A549 treated with CORT108297 at 1 μM for 4 hours (cell line): ENCODE measurements around the gene COMP. TPM values are rescaled to one million over a fixed set of nuclear protein-coding genes. Genes with fewer than 3 reads are reported as not detected.

ENCODE experiments used
- total RNA-seq: library from RNA; stranded (reverse); fragments of 200-300 nt; extraction: Qiagen RNA extraction; gene quantifications from 5 replicates; pipeline ENCODE4 v1.2.3, GENCODE V29; 2022

Gene COMP
- total RNA-seq = 0.04 to 0.06 TPM (median 0.05 TPM) in 4 of 5 replicates, not detected in the other

DNA sequence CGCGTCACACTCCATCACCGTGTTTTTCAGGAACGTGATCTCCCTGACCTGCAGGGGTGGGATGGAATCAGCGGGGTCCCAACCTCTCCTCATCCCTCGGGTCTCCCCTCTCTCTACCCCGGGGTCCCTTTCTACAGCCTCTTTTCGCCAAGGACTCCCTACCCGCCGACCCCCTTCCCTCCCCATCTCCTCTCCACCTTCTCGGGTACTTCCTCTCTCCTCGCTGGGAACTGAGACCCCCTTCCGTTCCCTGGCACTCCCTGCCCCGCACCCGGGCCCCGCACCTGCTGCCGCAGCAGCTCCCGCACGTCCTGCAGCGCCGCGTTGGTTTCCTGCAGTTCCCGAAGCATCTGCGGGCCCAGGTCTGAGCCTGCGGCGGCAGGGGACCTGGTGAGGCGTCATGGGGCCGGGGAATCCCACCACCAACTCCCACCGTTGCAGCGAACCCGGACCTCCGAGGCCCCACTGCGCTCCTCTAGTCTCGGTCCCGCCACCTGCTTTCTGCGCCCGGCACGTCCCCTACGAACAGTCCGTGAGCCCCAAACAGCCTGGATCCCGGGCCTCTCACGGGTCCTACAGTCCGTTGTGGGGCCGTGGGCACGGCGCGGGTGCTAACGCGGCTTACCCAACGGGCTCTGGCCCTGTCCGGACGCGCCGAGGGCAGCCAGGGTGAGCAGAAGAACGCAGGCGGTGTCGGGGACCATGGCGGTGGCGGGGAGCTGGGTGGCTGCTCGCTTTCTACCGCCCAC is at the start of gene COMP:
Gene COMP (minus strand): TSS at position 740 of the 749 bp plus-strand sequence. CDS start 36 bp downstream, at position 704.

DNA sequence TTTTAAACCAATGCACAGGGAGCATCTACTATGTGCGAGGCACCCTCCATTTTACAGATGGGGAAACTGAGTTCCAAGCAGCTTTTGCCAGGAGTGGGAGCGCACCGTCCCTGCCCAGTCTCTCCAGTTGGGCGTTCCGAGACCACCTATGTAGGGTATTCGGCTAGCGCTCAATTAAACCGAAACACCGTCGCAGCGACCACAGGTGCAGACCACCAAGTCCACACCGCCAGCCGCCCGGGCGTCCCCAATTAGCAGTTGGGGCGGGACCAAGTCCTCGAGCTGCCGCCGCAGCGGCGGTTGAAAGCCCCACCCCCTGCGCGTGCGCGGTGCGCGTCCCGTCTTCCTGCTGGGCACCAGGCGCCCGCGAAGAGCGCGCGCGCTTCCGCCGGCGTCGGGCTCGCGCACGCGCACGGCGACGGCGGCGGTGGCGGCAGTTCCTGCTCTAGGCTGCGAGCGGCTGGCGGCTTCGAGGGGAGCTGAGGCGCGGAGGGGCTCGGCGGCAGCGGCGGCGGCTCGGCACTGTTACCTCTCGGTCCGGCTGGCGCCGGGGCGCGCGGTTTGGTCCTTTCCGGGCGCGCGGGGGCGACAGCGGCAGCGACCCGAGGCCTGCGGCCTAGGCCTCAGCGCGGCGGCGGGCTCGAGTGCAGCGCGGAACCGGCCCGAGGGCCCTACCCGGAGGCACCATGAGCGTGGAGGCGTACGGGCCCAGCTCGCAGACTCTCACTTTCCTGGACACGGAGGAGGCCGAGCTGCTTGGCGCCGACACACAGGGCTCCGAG is 40.6 kb upstream of the COMP start, which contains the start of gene UPF1:
Gene UPF1 (plus strand): TSS at position 436 of the 782 bp plus-strand sequence. CDS start 251 bp downstream, at position 687.

Other genes with a start within 250 kb of the COMP start
- gene FKBP8, start 247.7 kb downstream of the COMP start, total RNA-seq = 116 to 162 TPM (median 158 TPM) in 5 replicates
- gene KXD1, start 233.4 kb downstream of the COMP start, total RNA-seq = 84.8 to 109 TPM (median 104 TPM) in 5 replicates
- 1,020 to 1,245 TPM (median 1,197 TPM) in 5 replicates for gene UBA52, start 219.4 kb downstream of the COMP start, total RNA-seq
- gene REX1BD, start 202.5 kb downstream of the COMP start, total RNA-seq = 36.5 to 63.0 TPM (median 58.2 TPM) in 5 replicates
- 2.5 to 6.0 TPM (median 4.5 TPM) in 5 replicates for gene CRLF1, start 184.5 kb downstream of the COMP start, total RNA-seq
- gene TMEM59L, start 178.4 kb downstream of the COMP start, total RNA-seq = 3.9 to 6.7 TPM (median 5.9 TPM) in 5 replicates
- 2.2 to 4.2 TPM (median 3.3 TPM) in 5 replicates for gene KLHL26, start 154.3 kb downstream of the COMP start, total RNA-seq
- gene CRTC1, start 107.6 kb downstream of the COMP start, total RNA-seq = 3.4 to 5.5 TPM (median 4.2 TPM) in 5 replicates
- 33.1 to 46.1 TPM (median 41.4 TPM) in 5 replicates for gene UPF1, start 40.7 kb upstream of the COMP start, total RNA-seq
- gene CERS1, start 104.9 kb upstream of the COMP start, total RNA-seq = 4.4 to 6.0 TPM (median 5.6 TPM) in 5 replicates
- 137 to 173 TPM (median 169 TPM) in 5 replicates for gene COPE, start 128.1 kb upstream of the COMP start, total RNA-seq
- 32.4 to 48.7 TPM (median 44.7 TPM) in 5 replicates for gene DDX49, start 128.4 kb upstream of the COMP start, total RNA-seq
- gene HOMER3, start 149.9 kb upstream of the COMP start, total RNA-seq = 24.1 to 36.1 TPM (median 32.1 TPM) in 5 replicates
- gene SUGP2, start 242.2 kb upstream of the COMP start, total RNA-seq = 23.8 to 34.5 TPM (median 33.0 TPM) in 5 replicates
- gene ARMC6, start 242.3 kb upstream of the COMP start, total RNA-seq = 24.2 to 30.9 TPM (median 29.9 TPM) in 5 replicates